NCI-H1694 treated with DMSO at 0.1 percent for 48 hours (cell line): ENCODE measurements around the gene IER2.
"Not testable (repeated sequence)": the region's sequence is repeated elsewhere in the genome, so short reads cannot be mapped to it uniquely, and the experiment has no call there.

ENCODE experiments used
- DNase-seq: peaks from one replicate; lab custom pipeline; 2025; lab: John Stamatoyannopoulos, UW

Gene IER2

GRCh38 chr19:13202112-13202511 is 51.9 kb downstream of the IER2 start:
- DNase-seq = not testable (repeated sequence)
